Spinal cord (tissue), 10 donors: ENCODE results near the gene F2RL2. TPM values are rescaled to one million over a fixed set of nuclear protein-coding genes. Genes with fewer than 3 reads are reported as not detected.

ENCODE experiments used
- DNase-seq, 6 donors: peaks; one replicate each; pipeline versions ENCODE4 v3.0.0 to v3.0.0-alpha.2; 2013 to 2015; ENCODE audit warnings: low spot score in 6 of 6, low read depth in 4 of 6
- H3K27ac ChIP-seq: one replicate; pipeline ENCODE4 v1.5.1; 2013; ENCODE audit warnings: low read depth, low read length, control low read depth
- H3K27me3 ChIP-seq: one replicate; pipeline ENCODE4 v1.6.1; 2013; ENCODE audit warnings: low read length; ENCODE audit not compliant: control insufficient read depth, insufficient read depth
- H3K36me3 ChIP-seq: one replicate; pipeline ENCODE4 v1.6.1; 2013; ENCODE audit warnings: low read length; ENCODE audit not compliant: control insufficient read depth, insufficient read depth
- H3K4me1 ChIP-seq: one replicate; pipeline ENCODE4 v1.6.1; 2013; ENCODE audit warnings: low read length; ENCODE audit not compliant: control insufficient read depth, insufficient read depth
- H3K4me3 ChIP-seq: one replicate; pipeline ENCODE4 v1.5.1; 2013; ENCODE audit warnings: low read depth, low read length, control low read depth
- H3K9me3 ChIP-seq: one replicate; pipeline ENCODE4 v1.6.1; 2013; ENCODE audit warnings: low read length; ENCODE audit not compliant: control insufficient read depth, insufficient read depth
- WGBS: methylation state at CpG from one replicate; pipeline ENCODE4 v1.1.5; 2013; ENCODE audit warnings: missing lambda C conversion rate; ENCODE audit not compliant: insufficient coverage; 5-methylcytosine and 5-hydroxymethylcytosine counted together
- polyA plus RNA-seq, 2 donors: library from polyadenylated mRNA; unstranded; fragments of 120-200 nt; gene quantifications; one replicate each; pipeline ENCODE4 v1.2.1, GENCODE V29; 2013; ENCODE audit not compliant: insufficient read length in 2 of 2
- total RNA-seq, 2 donors: library from RNA; depleted of rRNA in 1 of 2; stranded (reverse); fragments of 120-200 nt in 1 of 2; fragments of >200 nt in 1 of 2; gene quantifications; one replicate each; pipeline versions ENCODE4 v1.2.3 to v1.2.4, GENCODE V29; 2013 to 2014
- donor health status: healthy.

Gene F2RL2
- total and polyA plus RNA-seq, 4 donors = 0.63 to 1.7 (median 0.93) TPM

- Histone ChIP-seq H3K36me3 (no peaks in the 10 kb centered on the region), H3K27ac (no peak overlapping the region), H3K4me3 (no peak overlapping the region), H3K9me3 (no peaks in the 10 kb centered on the region), H3K27me3 (peaks cover 2% of the 10 kb centered on the region), H3K4me1 (no peaks in the 10 kb centered on the region)
- no peak for DNase-seq
- WGBS = 70% methylated on average over 5 of the region's 8 CpGs
Measured at GRCh38 chr5:76625087-76625815, 2.0 kb upstream of the F2RL2 start.

GRCh38 chr5:76622076-76622475, 1.1 kb downstream of the F2RL2 start:
- WGBS = 84% methylated on average over 5 of the region's 5 CpGs
- H3K9me3 ChIP-seq = no peaks in the 10 kb centered on the region
- no peak overlapping the region for H3K27ac ChIP-seq
- no peak overlapping the region for H3K4me3 ChIP-seq
- DNase-seq = no peak
- H3K36me3 ChIP-seq = no peaks in the 10 kb centered on the region
- peaks cover 2% of the 10 kb centered on the region for H3K27me3 ChIP-seq
- H3K4me1 ChIP-seq = no peaks in the 10 kb centered on the region

- Histone ChIP-seq H3K27ac (no peak overlapping the region), H3K27me3 (peaks cover 2% of the 10 kb centered on the region), H3K9me3 (no peaks in the 10 kb centered on the region), H3K4me1 (no peaks in the 10 kb centered on the region), H3K36me3 (no peaks in the 10 kb centered on the region), H3K4me3 (no peak overlapping the region)
- 97% methylated on average over 5 of the region's 5 CpGs for WGBS
- DNase-seq = no peak
Measured at GRCh38 chr5:76620166-76620565, 3.0 kb downstream of the F2RL2 start.

- H3K36me3 ChIP-seq = no peaks in the 10 kb centered on the region
- no peaks in the 10 kb centered on the region for H3K4me1 ChIP-seq
- H3K9me3 ChIP-seq = no peaks in the 10 kb centered on the region
- DNase-seq = no peak
- no peak overlapping the region for H3K27ac ChIP-seq
- 100% methylated on average over 1 of the region's 4 CpGs for WGBS
- H3K4me3 ChIP-seq = no peak overlapping the region
- peaks cover 2% of the 10 kb centered on the region for H3K27me3 ChIP-seq
Measured at GRCh38 chr5:76617675-76618074, 5.5 kb downstream of the F2RL2 start.

GRCh38 chr5:76617229-76617628, 6.0 kb downstream of the F2RL2 start:
- H3K9me3 ChIP-seq = no peaks in the 10 kb centered on the region
- peaks cover 2% of the 10 kb centered on the region for H3K27me3 ChIP-seq
- H3K27ac ChIP-seq = no peak overlapping the region
- no peak for DNase-seq
- no peak overlapping the region for H3K4me3 ChIP-seq
- no peaks in the 10 kb centered on the region for H3K36me3 ChIP-seq
- WGBS = no CpG with 5 or more reads among the region's 4 CpGs
- no peaks in the 10 kb centered on the region for H3K4me1 ChIP-seq

- H3K4me3 ChIP-seq = no peak overlapping the region
- no peak overlapping the region for H3K27ac ChIP-seq
- no peak for DNase-seq
- 67% methylated on average over 2 of the region's 2 CpGs for WGBS
- H3K9me3 ChIP-seq = no peaks in the 10 kb centered on the region
- no peaks in the 10 kb centered on the region for H3K36me3 ChIP-seq
- peaks cover 2% of the 10 kb centered on the region for H3K27me3 ChIP-seq
- no peaks in the 10 kb centered on the region for H3K4me1 ChIP-seq
Measured at GRCh38 chr5:76616206-76616605, 7.0 kb downstream of the F2RL2 start.

- DNase-seq = peak in 1 of 6 donors; percentile 72
- no peak overlapping the region for H3K4me3 ChIP-seq
- no CpG with 5 or more reads among the region's 2 CpGs for WGBS
Measured at GRCh38 chr5:76615759-76616158, 7.4 kb downstream of the F2RL2 start.

GRCh38 chr5:76612942-76613341, 10.3 kb downstream of the F2RL2 start:
- Histone ChIP-seq H3K36me3 (no peaks in the 10 kb centered on the region), H3K9me3 (no peaks in the 10 kb centered on the region), H3K27me3 (no peaks in the 10 kb centered on the region), H3K4me1 (no peaks in the 10 kb centered on the region), H3K4me3 (no peak overlapping the region), H3K27ac (no peak overlapping the region)
- no peak for DNase-seq
- 67% methylated on average over 3 of the region's 5 CpGs for WGBS

More at GRCh38 chr5:76615759-76616158, 7.4 kb downstream of the F2RL2 start:
- Histone ChIP-seq H3K27me3 (peaks cover 2% of the 10 kb centered on the region), H3K9me3 (no peaks in the 10 kb centered on the region), H3K4me1 (no peaks in the 10 kb centered on the region), H3K36me3 (no peaks in the 10 kb centered on the region), H3K27ac (no peak overlapping the region)

- no CpG with 5 or more reads among the region's 1 CpG for WGBS
Measured at GRCh38 chr5:76610196-76610595, 13.0 kb downstream of the F2RL2 start.

GRCh38 chr5:76608833-76609232, 14.4 kb downstream of the F2RL2 start:
- no peak overlapping the region for H3K4me3 ChIP-seq
- no peak for DNase-seq
- H3K27me3 ChIP-seq = no peaks in the 10 kb centered on the region
- H3K27ac ChIP-seq = no peak overlapping the region
- no CpG with 5 or more reads among the region's 4 CpGs for WGBS
- no peaks in the 10 kb centered on the region for H3K9me3 ChIP-seq
- no peaks in the 10 kb centered on the region for H3K36me3 ChIP-seq
- H3K4me1 ChIP-seq = peaks cover 3% of the 10 kb centered on the region

More at GRCh38 chr5:76610196-76610595, 13.0 kb downstream of the F2RL2 start:
- H3K9me3 ChIP-seq = no peaks in the 10 kb centered on the region
- DNase-seq = no peak
- peaks cover 3% of the 10 kb centered on the region for H3K4me1 ChIP-seq
- no peaks in the 10 kb centered on the region for H3K27me3 ChIP-seq
- H3K4me3 ChIP-seq = no peak overlapping the region
- no peaks in the 10 kb centered on the region for H3K36me3 ChIP-seq
- H3K27ac ChIP-seq = no peak overlapping the region
